NCI-H2107 treated with DMSO at 0.1 percent for 48 hours (cell line): Measurements from ENCODE around the gene SORCS3.

Source experiments
- DNase-seq: peaks from one replicate; lab custom pipeline; 2025; ENCODE audit not compliant: unreplicated experiment; lab: John Stamatoyannopoulos, UW

Gene SORCS3

GRCh38 chr10:104774234-104774633 is 133.1 kb downstream of the SORCS3 start:
- no peak for DNase-seq

- DNase-seq: no peak
Measured at GRCh38 chr10:104777086-104777799, 136.2 kb downstream of the SORCS3 start.

DNA sequence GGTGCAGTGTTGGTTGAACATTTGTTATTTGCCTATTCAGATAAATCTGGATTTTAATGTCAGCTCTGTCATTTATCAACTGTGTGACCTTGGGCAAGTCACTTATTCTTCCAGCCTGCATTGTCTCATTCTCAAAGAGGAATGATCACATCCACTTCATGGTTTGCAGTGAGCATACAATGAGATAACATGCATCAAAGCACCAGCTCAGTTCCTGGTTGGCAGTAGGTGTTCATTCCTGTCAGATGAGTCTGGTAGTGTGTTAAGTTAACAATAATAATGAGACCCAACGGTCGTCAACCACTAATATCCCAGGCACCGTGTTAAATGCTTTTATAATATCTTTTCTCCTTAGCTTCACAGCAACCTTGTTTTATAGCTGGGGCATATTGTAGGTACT is 137.3 kb downstream of the SORCS3 start:
- DNase-seq: no peak

- DNase-seq: no peak
Measured at GRCh38 chr10:104779701-104780100, 138.6 kb downstream of the SORCS3 start.

- DNase-seq: no peak
Measured at GRCh38 chr10:104780165-104780564, 139.1 kb downstream of the SORCS3 start.

DNA sequence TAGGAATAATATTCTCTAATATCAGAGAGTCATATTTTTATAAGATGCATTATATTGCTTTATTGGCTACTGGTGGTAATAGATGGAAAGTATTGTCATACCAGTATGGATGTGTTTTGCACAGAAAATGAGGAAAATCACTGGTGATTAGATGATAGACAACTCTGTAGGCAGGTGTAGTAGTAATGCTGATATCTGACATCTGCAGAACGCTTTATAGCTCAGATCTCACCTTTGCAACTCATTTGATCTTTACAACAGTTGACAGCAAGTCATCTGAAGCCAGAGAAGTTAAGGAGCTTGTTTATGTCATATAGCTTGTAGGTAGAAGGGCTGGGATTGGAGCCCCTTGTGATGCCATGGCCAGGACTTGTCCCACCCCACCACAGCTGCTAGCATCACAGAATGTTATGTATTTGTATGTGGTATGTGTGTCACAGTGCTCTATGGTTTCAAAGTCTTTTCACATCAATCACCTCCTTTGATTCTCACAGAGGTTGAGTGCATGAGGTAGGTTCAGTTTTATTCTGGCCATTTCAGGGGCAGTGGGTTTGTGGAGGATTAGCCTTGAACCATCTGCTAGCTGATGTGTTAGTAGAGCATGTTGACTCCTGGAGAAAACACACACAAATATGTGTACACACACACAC is 140.0 kb downstream of the SORCS3 start:
- DNase-seq: no peak

DNA sequence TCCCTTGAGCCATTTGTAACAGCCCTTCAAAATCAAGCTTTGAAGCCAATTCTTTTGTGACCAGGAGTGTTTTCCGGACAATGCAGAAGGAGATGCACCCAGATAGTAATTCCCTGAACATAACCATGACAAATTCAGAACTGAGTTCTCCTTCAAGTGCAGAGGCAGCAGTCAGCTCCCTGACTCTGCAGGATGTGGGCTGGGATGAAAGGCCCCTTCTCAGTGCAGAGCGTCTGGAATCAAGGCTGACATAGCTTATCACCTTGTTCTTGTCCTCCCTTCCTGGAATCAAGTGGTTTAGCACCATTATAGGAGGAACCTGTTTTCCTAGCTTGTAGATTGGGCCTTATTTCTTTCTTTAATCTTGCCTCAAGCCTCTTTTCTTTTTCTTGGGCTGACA is 143.4 kb downstream of the SORCS3 start:
- DNase-seq: no peak

DNA sequence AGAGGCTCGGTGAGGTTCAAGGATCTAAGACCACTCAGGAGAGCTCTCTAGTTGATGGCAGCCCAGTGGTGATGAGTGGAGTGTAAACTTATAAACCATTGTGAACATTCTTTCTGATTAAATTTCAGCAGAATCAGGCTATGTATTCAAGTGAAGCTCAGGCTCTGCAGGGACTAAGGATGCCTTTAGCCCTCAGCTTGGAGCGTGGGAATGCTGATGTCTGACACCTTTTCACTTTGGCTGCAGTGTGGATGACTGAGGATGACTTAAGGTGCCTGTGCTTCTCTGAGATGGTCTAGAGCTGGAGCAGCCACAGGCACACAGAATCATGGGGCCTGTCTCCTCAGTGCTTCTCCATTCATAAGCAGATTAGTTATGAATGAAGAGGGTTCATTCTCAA is 150.4 kb downstream of the SORCS3 start:
- no peak for DNase-seq

DNA sequence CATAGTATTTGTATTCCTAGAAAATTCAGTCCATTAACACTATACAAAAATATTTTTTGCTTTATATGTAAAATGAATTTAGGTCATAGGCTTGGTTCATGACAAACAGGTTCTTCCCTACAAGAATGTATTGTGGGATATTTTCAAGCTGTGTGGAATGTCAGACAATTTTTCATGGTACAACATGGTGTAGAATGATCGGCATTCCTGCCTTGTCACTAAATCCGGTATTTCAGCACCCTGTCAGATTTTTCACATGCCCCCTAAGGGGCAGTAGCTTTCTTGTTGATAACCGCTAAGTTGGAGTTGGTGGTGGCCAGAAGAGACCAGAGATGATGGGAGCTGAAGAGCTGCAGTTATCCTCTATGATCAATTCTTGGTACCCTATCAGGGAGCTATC is 154.3 kb downstream of the SORCS3 start:
- DNase-seq: no peak

DNA sequence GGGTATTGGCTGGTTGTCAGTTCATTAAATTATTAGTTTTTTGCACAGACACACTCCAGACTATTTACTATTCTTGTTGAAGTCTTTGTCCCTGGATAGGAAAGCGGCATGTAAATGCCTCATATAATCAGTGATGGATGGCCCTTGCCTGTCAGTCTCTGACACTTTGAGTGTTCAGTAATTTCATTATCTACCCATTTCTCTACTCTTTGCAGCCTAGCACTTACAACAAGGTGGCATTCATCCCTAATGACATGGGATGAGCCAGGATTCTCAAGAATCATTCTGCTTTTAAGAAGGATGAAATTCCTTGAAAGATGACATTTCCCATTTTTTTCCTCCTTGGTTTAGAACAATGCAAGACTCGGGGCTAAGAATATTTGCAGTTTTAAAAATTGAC is 155.7 kb downstream of the SORCS3 start:
- no peak for DNase-seq

- no peak for DNase-seq
Measured at GRCh38 chr10:104802941-104803340, 161.9 kb downstream of the SORCS3 start.

DNA sequence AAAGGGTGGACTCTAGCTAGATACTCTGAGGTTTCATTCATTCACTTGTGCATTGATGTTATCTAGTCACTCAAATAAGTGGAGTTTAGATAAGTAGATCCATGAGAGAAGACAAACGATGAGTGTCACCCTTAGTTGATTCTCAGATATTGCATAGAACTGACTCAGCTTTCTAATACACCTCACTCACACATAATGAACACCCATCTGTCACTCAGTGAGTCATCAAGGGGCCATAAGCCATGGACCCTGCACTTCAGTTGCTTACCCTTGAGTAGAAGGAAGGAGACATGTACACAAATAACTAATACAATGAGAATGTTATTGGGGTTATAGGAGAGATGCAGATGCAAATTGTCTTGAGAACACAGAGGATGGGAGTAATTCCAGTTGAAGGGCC is 163.8 kb downstream of the SORCS3 start:
- DNase-seq: no peak

- no peak for DNase-seq
Measured at GRCh38 chr10:104806801-104807200, 165.7 kb downstream of the SORCS3 start.

DNA sequence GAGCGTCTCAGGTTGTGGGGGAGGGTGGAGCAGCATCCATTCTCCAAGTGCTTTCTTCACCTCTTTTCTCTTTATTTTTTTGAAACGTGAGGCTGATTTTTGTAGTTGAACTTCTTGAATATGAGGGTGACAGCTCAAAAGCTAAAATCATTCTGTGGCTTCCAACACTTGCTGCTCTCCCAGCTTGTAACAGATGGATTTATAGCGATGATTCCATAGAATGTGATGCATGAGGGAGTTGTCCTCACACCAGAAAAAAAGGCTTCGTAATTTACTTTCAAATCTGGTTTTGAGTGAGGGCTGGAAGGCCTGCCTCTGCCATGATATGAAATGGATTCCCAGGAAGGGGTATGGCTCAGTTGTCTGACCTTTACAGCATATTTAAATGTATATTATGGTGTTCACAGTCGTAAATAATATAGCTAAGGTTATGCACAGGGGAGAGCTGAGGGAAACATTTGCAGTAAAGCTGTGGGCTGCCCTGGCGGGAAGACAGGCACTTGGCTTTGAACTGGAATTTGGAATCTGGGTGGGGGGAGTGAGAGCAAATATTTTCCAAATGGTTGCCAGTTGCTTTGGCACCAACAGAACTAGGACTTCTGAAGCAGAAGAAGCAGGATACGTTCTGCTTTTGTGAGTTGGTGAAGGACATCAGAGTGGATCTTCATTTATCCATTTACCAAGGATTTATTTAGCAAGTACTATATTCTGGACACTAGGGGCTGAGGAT is 166.7 kb downstream of the SORCS3 start:
- DNase-seq: no peak

GRCh38 chr10:104809288-104810090 is 168.4 kb downstream of the SORCS3 start:
- no peak for DNase-seq

GRCh38 chr10:104811166-104811565 is 170.1 kb downstream of the SORCS3 start:
- DNase-seq: no peak

DNA sequence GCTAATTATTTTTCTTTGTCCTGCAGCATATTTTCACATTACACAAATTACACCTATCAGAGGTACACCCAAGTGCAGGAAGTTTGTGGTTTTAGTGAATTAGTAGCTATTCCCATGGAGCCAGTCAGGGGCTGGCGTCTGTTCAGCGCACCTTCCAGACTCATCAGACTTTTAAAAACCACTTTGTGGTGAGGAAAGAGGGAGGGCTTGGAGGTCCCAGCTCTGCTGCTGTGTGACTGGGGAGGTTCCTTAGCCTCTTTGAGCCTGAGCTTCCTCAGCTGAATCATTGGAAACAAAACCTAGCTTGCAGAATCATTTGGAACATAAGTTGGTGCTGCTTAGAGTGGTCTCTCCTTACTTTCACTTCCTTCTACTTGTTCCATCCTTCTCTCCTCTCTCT is 175.4 kb downstream of the SORCS3 start:
- DNase-seq: no peak

DNA sequence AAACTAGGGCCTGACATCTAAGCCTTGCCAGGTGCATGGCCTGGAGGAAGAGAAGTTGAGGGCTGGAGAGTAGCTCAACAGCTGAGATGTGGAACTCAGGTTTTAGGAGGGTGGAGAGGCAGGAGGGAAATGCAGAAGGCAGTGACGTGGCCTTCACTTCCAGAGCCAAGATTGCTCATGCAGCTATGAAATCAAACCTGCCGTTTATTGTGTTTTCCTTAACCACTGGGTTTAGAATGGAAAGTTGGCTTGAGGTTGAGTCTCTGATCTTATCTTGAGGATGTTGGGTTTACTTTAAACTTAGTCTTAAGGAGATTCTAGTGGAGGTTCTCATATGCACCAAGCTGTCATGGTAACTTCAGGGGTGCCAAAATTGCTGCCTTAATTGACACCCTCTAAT is 178.6 kb downstream of the SORCS3 start:
- DNase-seq: no peak

DNA sequence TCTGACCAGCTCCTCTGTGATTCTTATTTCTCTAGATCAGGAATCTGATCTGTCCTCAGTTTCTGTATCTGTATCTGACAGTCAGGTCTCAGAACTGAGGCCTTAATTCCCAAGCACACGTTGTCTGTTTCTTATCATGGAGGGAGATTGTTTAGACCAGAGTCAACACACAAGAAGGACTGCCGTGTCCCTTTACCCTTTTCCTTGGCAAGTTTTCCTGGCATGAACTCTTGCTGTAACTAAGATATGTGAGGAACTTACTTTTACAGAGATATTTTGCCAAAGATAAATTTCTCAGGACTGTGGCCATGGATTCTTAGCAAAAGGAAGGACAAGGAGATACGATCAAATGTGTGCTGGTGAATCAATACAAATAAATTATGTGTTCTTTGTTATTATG is 181.0 kb downstream of the SORCS3 start:
- no peak for DNase-seq

GRCh38 chr10:104824380-104825006 is 183.4 kb downstream of the SORCS3 start:
- DNase-seq: no peak

GRCh38 chr10:104831272-104831671 is 190.2 kb downstream of the SORCS3 start:
- no peak for DNase-seq
